GM19099 (cell line): ENCODE measurements around the gene CWF19L1.

Source experiments
- POLR2A ChIP-seq: IDR thresholded peaks from 3 replicates; pipeline ENCODE4 v1.6.1; 2011; ENCODE audit warnings: low read depth; ENCODE audit not compliant: insufficient read length; ENCODE audit errors: extremely low read depth

Gene CWF19L1

DNA sequence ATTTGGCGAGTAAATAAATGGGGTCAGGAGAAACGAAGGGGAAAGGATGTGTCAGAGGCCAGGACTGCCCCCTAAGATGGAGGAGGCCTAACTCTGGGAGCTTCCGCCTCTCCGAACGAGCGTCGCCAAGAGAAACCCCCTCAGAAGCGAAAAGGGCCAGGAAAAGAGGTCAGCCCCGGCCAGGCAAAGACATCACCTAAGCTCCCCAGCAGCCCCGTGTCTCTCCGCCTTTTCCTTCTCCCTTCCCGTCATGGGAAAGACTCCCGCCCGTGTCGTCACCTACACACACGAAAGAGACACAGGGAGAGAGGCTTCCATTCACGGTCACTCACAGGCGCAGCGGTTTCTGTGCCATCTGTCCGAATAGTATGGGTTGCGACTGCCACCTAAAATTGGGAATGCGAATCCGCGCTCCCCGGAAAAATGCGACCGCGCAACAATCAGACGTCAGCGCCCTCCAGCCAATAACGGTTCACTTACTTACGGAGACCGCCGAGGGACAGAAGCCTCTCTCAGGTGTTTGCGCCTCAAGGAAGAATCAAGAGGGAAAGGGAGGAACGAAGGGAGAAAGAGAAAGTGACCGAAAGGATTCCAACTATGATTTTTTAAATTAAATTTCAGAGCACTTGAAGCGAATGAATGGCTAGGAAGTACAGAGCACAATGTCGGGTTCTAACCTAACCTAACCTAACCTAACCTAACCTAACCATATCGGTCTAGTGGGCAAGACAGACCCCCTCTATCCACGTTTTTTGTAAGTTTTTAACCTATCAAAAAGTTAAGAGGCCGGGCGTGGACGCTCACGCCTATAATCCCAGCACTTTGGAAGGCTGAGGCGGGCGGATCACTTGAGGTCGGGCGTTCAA, at the start of gene CWF19L1:
Gene CWF19L1 (minus strand): TSS at position 400 of the 866 bp plus-strand sequence. CDS start 45 bp downstream, at position 355.
- peak; percentile 61 for TF ChIP-seq POLR2A

DNA sequence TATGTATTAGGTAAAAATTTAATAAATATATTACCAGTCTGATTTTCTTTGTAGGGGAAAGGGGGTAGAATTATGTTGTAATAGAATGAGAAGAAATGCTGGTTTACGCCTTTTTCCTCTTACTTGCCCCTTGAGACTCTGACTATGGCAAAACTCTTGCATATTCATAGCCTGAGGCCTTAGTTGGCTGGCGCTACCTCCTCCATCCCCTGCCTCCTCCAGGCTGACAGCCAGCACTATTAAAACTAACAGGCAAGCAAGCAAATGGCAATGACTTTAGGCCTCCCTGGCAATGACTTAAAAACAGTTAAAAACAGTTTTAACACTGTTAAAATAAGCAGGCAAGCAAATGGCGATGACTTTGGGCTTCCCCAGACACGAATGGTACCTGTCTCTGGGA, 48.2 kb upstream of the CWF19L1 start:
- no peak for TF ChIP-seq POLR2A

DNA sequence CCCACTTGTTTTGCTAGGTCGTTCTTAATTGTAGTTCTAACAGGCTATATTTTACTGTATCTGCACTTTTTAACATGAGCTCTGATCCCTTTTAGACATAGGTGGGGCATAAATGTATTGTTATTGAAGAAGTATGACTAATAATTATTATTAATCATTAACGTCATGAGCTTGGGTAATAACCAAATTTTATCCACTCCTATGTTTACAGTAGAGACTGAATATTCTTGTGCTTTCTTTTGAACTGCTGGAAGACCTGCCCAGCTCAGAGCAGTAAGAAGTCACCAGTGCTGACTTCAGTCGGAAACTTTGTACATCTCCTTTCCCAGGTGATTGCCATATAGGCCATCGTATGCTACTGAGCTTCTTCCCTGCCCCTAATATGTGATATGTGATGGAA, 43.9 kb upstream of the CWF19L1 start:
- TF ChIP-seq POLR2A: no peak

DNA sequence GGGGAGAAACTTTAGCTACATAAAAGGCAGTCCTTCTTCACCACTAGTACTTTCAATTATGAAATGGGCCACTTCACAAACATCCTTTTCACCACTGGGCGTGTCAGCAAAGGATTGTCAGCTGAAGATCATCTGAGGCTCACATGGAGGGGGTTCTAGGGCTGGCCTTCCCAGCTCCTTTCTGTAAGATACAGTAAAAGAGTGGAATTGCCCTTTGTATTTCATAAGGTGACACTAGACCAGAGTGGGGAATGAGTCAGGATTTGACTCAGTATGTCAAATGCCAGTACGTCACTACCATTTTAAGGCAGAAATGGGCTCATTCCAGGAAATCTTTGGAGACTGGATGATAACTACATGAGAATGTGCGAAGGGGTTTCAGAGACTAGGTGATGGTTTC, 40.2 kb upstream of the CWF19L1 start:
- TF ChIP-seq POLR2A: no peak

DNA sequence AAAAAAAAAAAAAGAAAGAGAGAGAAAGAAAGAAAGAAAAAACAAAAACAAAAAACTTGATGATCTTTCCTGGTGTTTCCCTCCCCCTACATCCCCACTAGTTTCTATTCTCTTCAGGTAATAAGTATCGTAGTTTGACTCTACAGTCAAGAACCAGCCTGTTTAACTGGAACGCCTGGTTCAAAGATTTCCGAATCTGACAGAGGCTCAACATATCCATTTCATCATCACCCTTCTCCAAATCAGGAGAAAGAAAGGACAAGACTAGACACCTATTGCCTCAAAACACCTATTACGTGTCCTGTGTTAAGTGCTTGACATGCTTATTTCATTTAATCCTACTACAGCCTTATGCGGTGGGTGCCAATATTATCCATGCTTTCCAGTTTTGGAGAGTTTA, 39.4 kb upstream of the CWF19L1 start:
- TF ChIP-seq POLR2A: no peak

DNA sequence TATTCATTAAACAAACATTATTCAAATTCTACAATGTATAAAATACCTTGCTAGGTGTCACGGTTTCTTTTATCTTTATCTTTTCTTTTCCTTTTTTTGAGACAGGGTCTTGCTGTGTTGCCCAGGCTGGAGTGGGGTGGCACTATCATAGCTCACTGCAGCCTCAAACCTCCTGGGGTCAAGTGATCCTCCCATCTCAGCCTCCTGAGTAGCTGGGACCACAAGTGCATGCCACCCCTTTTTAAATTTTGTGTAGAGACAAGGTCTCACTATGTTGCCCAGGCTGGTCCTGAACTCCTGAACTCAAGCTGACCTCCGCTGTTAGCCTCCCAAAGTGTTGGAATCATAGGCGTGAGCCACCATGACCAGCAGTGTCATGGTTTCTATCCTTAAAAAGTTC, 37.0 kb upstream of the CWF19L1 start:
- no peak for TF ChIP-seq POLR2A

DNA sequence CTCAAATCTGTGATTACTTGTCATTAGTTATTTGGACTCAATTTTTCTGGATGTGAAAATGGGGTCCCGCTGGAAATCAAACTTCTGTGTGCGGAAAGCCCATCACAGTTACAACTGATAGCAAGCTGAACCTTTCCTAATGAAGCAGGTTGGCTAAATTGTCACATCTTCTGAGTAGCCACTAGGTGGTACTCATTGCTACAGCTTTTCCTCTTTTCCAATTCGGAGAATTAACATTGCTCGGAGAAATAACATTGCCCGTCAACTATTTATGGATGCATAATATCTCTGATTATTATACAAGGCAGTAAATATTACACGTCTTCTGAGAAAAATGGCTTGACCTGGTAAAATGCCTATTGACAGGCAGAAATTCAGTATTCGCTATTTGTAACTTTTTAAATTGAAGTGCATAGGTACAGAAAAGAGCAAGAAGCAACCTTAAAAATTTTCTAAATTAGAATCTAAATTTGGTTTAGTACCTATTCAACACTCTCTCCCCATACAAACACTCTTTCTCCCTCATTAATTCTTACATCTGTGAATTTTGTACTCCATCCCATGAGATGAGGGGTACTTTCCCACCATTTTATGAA, 36.4 kb upstream of the CWF19L1 start:
- TF ChIP-seq POLR2A: no peak

DNA sequence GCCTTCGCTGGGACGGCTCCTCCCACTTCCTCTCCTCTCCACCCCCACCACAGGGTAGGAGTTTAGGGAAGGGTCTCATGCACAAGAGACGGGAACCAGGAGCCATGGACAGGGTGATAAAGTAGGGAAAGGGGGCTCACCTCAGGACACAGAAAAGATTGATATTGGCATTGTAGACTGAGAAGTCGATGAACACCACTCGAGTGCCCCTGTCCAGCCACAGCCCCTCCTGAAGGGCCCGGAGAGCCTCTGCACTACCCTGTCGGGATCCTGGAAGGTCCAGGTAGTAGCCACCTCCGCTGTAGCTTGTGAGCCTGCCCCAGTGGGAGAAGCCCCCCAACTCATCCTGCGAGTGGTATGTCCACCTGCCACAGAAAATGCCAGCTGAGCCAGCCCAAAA, 29.8 kb upstream of the CWF19L1 start:
- no peak for TF ChIP-seq POLR2A

DNA sequence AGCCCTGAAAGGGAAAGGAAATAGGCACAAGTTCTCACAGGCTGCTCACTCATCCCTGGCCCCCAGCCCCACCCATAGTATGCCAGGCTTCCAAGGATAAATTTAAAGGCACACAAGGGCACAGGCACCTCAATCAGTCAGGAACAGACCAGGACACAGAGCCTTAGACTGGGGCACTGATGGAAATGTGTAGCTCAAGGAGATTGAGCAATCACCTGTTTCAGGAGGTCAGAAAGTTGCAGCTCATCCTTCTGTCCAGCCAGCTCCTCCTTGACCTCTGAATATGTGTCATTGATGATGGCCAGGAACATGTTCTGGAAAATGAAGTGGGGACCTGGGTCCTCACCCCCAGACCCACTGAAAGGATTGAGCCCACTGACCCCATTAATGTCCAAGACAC, 25.6 kb upstream of the CWF19L1 start:
- TF ChIP-seq POLR2A: no peak

DNA sequence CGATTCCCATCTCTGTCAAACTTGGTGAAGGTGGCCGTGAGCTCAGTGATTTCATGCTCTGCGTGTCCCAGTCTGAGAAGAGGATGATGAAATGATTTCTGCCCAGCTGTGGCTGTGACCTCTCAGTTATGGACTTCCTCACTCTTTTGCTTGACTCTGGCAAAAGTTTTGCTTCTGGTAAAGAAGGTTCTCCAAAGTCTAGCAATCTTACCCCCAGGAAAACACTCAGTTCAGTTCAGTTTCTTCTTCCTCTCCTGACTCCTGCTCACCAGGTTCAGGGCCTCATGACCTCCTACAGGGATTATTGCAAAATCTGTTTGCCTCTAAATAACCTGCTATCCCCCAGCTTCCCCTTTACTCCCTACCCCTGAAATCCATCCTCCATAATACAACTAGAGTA, 23.9 kb upstream of the CWF19L1 start:
- no peak for TF ChIP-seq POLR2A

DNA sequence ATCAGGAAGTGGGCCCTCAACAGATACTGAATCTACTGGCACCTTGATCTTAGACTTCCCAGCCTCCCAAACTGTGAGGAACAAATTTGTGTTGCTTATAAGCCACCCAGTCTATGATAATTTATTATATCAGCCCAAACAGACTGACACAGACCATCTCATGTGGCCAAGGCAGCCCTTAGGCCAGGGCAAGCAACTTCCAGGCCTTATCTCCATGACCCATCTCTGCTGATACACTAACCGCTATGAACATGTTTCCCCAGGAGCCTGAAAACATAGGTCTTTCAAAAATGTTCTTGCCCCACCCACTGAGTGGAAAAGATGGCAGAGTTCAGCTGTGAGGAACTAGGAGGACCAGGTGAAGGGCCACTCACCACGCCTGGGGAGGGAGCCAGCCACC, 22.2 kb upstream of the CWF19L1 start:
- TF ChIP-seq POLR2A: no peak

DNA sequence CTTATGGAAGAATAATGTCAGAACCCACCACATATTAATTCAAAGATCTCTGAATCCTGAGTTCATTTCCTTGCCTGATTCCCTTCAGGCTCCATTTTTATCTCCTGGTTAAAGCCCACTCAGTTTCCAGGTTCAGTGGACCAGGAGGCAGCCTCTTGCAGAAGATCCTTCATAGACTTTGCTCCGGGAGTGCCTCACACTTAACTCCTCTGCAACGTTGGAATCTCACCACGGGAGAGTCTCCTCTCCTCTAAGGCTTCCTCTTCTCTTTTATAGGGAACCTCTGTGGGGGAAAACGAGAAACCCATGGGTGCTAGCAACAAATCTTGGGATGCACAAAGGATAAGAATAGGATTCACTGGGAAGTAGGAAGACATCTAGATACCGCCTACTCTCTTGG, 20.8 kb upstream of the CWF19L1 start:
- TF ChIP-seq POLR2A: no peak

DNA sequence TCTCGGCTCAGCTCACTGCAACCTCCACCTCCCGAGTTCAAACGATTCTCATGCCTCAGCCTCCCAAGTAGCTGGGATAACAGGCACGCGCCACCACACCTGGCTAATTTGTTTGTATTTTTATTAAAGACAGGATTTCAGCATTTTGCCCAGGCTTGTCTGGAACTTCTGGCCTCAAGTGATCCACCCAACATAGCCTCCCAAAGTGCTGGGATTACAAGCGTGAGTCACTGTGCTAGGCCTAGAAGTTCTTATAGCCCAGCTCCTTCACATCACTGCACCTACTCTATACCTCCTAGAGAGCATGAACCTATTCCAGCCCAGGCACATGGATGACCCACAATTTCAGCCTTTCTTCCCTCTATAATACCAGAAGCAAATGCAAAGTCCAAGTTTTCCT, 20.3 kb upstream of the CWF19L1 start:
- no peak for TF ChIP-seq POLR2A

DNA sequence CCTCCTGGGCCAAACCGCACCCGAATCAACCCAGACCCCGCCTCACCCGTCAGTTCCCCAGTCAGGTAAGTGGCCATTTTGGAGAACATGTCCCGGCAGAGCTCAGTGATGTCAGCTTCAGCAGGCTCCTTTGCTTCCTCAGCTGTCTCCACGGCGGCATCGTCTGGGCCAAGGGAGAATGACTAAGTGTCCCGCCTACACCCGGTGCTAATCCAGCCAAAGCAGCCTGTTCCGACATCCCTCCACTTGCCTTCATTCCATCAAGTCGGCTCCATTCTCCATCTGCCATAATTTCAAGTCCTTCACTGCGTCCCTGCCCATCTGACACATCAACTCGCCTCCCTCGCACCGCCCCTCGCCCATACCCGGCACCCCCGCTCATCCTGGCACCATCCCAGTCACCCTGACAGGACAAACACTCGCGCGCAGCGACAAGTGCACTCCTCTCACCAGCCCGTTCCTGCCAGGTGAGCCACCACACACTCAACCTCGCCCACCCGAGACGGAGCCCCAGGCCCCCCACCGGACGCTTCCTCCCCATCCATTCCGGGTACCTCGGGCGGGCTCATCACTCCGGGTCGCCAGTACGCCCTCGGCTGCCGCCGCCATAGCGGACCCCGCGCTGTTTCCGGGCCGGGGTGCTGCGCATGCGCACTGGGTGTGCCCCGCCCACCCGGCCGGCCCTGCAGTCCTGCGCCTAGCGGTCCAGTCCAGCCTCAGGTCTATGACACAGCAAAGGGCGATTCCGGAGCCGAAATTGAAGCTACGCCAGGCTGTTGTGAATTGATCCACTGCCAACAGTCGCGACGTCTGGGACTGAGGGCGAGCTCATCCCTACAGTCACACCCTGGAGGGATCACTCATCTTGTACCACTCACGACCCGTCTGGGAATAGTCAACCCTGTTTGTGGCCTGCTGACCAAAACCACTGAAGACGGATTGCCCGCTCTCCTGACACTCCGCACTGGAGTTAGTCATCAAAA, 18.9 kb upstream of the CWF19L1 start, which contains the start of gene BLOC1S2:
Gene BLOC1S2 (minus strand): TSS at position 630 of the 983 bp plus-strand sequence. CDS start 21 bp downstream, at position 609.
- TF ChIP-seq POLR2A: peak; percentile 97

DNA sequence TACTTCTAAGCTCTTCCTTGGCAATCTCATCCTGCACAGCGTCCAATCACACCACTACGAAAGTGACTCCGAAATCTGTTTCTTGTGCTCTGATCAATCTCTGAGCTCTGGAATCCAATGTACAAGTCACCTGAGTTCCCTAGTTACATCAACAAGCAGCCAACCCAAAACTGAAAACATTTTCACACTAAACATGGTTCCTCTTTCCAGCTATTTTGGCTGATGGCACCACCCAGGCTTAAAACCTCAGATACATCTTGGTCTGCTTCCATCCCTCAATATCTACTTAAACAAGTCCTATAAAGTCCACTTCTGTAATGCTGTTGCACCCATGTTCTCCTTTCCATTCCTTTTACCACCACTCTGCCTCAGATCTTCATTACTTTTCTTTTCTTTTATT, 15.5 kb upstream of the CWF19L1 start:
- TF ChIP-seq POLR2A: no peak
